ENCODE results near the gene ADPRHL1.

Gene ADPRHL1

DNA sequence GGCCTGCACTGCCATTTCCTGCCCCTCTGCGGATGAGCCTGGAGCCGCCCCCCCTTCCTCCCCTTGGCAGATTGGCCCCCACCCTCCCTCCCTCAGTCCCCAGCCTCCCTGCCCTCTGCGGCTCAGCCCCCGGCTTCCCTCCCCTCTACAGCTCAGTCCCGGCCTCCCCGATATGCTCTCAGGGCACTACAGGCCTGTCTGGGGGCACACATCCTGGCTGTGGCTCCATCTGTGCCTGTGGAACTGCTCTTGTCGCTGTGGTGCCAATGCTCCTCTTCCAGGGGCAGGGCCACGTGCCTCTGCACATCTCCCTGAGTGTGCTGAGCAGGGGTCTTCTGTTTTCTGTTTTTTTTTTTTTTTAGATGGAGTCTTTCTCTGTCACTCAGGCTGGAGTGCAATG lies 39.0 kb downstream of the ADPRHL1 start:
- DNase-seq, result no peak

DNA sequence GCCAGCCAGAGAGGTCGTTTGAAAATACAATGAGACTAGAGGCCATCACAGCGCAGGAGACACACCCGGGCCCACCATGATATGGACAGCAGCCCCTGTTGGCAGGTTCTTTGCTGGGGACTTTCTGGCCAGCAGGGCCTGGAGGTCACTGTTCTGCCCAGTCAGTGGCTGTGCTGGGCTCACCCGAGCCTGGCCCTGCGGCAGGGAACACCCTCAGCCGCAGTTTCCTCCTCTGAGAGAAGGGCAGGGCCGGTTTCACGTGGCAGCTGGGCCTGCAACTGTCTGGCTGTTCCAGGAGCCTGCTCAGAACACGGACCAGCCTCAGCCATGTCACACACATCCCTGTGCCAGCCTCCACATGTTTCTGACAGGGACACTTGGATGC lies 39.4 kb downstream of the ADPRHL1 start:
- no peak for DNase-seq

DNA sequence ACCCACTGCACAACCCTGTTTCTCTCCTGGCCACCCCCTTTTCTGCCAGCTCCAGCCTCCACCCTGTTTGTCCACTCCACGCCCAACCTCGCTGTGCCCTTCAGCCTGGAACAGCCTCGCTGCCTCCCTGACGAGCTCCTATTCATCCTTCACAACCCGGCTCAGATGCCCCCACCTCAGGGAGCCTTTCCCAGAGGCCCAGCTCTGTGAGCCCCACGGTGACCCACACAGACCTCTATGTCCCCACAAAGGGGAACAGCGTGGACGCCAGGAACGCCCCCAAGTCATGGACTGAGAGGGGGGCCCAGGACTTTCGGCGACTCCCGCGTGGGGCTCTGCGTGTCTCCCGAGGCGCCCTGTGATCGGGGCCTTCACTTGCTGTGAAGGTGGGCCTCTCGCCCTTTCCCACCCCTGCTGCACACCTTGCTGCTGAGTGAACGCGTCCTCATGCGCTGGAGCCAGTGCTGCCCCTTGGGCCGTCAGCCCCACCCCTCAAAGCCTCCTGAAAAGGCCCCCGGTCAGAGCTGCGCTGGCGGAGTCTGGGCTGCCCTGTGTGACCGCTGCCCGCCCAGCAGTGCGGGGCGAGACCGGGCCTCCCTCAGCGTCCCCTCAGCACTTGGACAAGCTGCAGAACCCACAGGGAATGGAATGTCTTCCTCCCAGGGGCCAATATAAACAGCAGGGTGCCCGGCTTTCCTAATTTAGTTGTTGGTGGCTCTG lies 40.0 kb downstream of the ADPRHL1 start:
- no peak for DNase-seq

DNA sequence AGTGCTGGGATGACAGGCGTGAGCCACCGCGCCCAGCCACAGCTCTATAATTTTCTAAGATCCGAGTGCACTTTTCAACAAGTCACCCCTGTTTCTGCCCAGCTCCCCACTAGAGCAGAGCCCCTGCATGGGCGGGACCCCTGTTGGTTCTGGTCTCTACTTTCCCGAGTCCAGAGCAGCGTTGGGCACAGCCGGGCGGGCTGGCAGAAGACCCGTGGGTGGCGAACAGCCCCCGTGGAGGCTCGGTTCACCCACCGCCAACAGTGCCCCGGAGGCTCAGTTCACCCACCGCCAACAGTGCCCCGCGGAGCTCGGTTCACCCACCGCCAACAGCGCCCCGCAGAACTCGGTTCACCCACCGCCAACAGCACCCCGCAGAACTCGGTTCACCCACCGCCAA lies 40.8 kb downstream of the ADPRHL1 start:
- no peak for DNase-seq

DNA sequence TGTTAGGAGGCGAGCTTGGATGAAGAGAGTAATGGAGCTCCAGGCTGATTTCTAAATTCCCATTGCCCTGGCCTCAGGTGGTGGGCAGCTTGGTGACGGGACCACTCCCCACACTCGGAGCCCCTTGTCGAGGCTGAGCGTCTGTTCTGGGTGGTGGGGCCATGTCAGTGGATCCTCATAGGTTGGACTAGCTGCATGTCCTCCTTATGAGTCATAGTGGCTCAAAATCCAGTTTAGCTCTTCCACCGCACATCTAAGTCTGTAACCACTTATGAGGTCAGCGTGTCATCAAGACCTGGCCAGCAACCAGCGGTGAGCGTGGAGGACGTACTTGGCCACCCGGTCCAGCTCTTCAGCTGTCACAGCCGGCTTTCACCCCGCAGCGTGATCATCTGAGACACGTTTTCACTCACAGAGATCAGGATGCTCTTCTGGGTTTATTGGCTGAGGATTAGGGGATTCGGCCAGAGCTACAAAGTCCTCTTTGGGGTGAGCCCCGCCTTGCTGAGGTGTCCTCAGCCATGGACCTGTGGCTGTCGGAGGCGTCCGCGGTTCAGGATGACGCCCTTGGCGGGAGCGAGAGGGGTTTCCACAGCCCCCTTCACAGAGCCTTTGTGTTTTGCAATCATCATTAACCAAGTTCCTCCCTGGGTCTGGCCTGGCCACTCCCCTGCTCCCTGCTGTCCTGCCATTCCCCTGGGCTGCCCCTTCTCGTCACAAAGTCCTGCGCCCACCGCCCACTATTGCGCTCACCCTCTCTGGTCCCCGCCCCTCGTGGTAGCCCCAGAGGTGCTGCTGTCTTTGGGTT lies 41.9 kb downstream of the ADPRHL1 start:
- no peak for DNase-seq

DNA sequence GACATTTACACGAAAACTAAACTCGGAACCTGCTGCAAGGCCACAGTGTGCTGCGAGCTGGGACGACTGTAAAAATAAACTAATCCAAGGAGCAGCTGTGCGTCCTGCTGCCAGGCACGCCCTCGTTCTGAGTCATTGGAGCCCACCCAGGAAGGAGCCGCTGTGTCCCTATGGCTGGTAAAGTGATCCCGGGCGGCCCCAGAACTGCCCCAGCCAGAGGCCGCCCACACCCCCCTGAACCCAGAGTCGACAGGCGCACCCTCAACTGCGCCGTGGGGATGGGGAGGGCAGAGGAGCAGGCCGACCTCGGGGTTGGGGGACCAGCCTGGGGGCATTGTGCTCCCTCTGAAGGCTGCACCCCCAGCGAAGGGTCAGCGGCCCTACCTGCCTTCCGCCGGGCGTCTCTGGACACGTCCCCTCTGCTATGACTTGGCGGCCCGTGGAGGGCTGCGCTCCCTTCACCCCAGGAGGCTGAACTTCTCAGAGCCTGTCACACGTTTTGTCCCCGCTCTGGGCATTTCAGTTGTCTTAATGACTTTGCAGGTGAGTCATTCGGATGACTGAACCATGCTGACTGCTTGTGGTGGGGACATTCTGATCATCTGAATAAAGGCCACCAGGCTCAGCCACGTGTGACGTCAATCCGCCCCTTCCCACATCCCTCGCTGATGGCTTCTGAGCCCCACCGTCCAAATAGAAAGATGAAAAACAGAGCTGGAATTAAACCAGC lies 42.7 kb downstream of the ADPRHL1 start:
- DNase-seq, result no peak

DNA sequence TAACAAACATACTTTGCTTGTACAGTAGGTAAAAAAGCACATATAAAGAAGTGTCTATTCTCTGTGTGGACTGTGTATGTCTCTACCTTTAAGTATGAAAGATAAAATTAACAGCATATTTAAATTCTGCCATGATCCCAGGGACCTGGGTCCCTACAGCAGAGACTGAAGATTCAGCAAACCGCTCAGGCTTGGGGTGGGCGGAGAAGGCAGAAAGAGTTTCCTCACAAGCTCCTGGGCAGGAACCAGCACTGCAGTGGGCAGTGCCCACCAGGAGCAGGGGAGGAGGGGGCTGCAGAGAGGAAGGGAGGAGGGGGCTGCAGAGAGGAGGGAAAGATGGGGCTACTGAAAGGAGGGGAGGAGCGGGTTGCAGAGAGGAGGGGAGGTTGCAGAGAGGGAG lies 44.7 kb downstream of the ADPRHL1 start:
- no peak for DNase-seq

DNA sequence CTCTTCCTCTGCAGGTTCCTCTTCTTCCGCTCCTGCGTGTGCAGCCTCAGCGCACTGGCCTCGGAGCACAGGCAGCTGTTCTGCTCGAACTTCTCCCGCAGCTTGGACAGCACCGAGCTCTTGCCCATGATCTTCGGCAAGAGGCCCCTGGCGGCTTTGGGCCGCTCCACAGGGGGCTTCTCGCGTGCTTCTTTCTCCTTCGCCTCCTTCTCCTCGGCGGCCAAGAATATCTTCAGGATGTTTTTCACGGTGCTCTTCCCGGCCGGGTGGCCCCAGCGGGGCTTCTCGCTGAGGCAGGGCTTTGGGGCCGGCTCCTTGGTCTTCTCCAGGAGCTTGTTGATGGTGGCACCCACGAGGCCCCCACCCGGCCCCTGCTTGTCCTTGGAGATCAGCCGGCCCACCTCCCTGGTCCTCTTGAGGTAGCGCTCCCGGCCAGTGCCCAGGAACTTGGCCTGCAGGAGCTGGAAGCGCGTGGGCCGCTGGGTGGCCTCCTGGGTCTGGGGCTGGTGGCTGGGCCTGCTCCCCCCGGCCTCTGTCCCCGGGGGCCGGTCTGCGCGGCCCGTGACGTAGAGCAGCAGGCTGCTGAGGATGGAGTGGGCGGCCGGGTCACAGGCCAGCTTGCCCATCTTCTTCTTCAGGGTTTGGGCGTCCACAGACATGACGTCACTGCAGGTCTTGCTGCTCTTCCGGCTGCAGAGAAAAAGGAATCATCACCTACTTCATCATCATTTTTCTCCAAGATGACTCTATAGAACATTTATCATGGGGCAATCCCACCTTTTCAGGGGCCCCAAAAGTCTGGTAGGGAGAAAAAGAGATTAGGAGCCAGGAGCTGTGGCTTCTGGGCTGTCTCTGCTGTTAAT lies 45.5 kb downstream of the ADPRHL1 start:
- no peak for DNase-seq

DNA sequence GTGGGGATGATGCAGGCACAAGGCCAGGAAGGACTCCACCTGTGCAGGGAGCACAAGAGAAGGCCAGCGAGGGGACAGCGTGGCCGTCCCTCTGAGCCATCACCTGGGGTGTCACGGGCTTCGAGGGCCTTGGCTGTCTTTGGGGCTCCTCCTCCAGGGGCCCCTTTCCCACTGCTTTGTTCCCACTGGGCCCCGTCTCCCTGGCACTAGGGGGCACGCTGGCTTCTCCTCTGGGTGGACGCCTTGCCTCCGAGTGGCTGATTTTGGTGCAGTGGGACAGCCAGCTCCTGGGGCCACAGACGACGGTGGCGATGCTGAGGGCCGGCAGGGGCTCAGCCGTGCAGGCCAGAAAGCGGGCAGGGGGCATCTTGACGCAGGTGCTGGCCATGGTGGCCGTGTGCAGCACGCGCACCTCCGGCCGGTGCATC lies 46.2 kb downstream of the ADPRHL1 start:
- DNase-seq, result no peak

DNA sequence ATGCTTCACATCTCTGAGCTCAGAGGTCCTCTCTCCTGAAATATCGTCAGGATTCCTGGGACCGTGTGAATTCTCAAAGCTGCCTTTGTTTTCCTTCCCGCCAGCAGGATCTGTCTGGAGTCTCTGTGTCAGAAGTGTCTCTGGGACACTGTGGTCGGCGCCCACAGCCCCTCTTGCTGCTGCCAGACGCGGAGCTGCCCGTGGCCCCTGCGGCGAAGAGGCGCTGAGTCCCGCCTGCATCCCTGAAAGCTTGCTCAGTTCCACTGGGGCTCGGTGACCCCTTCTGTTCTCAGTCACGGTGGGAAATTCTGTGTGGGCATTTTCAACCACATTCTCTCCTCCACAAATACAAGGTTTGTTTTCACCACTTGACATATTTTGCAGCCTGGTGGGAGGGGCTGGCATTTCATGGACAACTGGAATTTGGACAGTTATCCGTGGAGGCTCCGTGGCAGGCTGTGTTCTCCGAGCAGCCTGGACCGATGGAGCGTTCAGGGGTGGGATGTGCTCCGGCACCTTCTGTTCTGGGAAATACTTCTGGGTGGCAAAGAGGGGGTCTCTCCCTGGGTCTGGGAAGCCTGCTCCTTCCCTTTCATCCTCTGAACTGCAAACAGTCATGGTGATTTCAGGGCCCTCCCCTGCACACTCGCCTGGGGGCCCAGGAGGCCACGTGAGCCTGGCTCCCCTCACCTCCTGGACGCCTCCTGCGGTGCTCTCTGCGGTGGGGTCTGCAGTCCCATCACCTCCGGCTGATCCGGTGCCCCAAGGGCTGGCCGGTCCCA lies 46.8 kb downstream of the ADPRHL1 start:
- DNase-seq, result no peak

DNA sequence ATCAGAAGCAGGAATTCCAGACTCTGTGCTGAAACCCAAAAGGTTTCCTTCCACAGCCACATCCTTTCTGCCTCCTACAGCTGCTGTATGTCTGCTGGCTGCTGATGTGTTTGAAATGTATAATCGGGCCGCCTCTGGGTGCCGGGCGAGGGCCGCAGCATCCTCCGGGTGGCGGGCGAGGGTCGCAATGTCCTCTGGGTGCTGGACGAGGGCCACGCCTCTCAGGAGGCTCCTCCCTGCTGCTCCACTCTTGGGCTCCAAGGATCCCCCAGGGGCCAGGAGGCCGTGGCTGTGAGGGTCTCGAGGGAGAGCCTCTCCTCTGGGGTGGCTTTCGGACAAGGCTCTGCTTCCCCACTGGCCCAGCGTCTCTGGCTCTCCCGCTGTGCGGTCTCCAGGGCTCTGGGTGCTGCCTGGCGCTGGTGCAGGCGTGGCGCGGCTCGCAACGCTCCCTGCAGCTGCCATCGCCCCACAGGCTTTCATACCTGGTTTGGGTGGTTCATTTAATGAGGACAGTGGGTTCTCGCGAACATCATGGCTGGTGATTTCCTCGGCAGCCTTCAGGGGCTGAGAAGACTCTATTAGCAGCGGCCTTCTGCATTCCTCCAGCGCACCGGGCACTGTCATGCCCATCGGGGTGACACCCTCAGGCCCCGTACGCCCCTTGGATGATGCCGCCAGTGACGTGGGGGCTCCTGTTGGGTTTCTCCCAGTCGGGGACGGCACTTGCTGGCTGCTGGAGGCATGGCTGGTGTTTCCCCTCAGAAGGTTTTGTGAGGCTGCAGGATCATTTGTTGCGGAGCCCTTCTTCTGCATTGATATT lies 47.6 kb downstream of the ADPRHL1 start:
- DNase-seq, result no peak

DNA sequence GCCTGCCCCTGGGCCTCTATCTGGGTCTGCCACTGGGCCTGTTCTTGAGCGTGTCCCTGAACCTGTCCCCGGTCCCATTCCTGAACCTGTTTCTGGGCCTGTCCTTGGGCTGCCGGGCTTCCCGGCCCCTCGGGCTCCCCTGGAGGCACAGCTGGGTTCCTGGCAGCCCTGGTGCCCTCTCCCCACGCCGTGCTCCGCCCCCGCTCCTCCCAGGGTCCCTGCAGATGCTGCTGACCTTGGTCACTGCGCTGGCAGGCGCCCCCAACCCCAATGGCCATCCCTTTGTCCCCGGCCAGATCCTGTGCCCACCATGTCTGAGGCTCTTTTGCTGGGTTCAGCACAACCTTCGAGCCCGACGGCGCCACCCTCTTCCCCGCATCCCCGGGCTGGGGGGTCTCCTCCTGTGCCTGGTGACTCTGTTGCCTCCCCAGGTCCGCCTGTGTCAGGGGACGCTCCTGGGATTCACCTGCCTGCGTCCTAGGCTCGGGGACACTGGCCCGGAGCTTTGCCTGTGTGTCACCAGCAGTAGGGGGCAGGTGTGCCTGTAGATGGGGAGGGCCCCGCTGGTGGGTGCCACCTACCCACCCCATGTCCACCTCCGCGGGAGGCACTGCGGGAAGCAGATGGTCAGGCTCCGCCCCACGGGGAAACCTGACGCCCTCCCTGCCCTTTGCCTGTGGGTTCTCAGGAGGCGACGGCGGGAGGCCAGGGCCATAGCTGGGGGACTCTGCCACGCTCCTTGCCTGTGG lies 48.4 kb downstream of the ADPRHL1 start:
- DNase-seq, result no peak

DNA sequence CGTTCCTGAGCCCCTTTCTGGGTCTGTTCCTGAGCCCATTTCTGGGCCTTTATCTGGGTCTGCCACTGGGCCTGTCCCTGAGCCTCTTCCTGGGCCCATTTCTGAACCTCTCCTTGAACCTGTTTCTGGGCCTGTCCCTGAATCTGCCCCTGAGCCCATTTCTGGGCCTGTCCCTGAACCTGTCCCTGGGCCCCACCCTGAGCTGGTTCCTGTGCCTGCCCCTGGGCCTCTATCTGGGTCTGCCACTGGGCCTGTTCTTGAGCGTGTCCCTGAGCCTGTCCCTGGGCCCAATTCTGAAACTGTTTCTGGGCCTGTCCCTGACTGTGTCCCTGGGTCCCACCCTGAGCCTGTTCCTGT lies 48.9 kb downstream of the ADPRHL1 start:
- no peak for DNase-seq

DNA sequence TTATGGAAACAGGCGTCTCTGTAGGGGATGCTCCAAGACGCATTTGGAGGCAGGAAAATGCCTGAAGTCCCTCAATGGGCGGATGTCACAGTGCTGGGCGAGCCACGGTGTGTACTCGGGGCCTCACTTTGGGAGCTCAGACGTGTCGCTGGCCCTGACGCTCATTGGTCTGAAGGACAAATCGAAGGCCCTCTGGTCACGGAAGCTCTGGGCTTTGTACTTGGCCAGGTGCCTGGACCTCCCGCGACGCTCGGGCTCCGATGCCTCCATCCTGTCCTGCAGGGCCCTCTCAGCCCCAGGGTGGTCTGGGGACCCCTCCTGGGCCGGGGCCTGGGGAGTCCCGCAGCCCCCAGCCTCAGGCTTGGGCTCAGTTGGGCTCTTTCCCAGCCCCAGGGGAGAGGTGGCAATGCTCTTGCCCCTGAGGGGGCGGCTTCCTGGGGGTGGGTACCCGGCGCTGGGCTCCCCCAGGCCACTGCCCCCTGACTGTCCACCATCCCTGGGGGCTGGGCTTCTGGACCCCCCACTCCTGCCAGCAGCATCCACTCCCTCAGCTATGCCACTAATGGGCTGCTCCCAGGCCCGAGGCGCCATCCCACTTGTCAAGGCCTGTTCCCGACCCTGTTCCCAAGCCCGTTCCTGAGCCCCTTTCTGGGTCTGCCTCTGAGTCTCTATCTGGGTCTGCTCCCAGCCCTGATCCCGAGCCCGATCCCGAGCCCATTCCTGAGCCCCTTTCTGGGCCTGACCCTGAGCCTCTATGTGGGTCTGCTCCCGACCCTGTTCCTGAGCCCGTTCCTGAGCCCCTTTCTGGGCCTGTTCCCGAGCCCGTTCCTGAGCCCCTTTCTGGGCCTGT lies 49.8 kb downstream of the ADPRHL1 start:
- no peak for DNase-seq

DNA sequence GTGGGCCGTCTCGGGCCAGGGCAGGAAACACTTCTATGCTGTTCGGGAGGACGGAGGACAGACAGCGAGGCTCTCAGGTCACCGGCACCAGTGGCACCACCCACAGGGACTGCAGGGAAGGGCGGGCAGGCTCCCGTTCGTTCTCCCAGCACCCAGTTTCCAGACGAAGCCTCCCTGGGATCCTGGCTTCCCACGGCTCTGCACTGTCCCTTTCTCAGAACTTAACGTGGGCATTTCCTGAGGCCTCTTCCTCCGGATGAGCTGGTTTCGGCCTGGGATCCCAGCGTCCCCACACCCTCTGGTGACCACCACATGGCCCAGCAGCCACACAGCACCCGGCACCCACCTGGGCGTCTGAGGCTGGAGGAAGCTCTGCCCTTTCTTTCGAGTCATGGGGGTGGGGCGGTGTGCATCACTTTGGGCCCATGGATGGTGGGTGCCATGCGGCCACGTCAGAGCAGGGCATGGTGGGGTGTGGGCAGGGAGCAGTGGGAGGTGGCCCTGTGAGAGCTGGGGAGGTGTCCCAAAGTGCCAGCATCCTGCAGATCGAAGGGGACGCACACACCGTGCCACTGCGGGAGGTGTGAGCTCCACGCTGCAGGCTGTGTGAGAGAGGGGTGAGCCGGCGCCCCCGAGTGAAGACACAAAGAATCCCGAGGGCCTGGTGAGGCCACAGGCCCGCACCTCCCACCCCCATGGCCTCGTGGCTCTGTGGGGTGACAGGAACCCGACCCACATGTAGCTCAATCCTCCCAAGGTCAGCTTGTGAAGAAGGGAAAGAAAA lies 50.6 kb downstream of the ADPRHL1 start:
- no peak for DNase-seq

DNA sequence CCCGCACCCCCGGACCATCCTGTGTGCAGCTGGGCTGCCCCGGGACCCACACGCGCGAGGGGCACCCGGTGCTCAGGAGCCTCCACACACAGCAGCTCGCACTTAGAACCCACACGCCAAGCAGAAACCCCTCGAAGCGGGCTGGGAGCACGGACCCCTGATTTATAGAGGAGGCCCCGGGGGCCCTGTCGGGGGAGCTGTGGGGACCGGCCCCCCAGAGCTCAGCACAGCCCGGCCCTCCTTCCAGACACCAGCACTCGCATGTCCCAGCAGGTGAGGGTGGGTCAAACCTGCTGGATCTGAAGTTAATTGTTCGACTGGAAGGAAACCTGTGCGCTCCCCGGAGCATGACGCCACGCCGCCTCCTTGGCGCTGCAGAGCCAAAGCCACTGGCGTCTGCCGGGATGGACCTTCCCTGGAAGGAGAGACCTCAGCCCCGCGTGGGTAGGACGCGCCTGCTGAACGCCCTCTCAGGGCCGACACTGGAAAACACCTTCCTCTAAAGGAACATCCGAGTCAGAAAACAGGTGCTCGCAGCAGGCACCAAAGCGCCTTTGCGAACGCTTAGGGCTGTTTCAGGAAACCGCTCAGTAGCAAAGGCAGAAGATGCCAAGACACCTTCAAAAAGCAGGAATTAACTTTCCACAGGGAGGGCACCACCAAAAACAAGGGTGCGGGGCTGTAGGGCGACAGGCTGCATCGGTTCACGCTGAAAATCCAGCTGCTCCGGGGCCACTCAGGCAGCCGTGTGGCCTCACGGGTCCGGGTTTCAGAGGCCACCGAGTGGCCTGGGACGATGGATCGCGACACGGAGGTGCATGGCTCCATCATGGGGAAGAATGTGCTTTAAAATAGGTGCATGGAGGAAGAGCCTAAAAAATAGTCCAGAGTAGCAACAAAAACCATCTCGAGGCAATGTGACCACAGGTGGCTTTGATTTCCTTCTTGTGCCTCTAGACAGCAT lies 51.6 kb downstream of the ADPRHL1 start:
- DNase-seq, result no peak
